Measurements from ENCODE around the gene PRXL2A. TPM values are rescaled to one million over a fixed set of nuclear protein-coding genes. Genes with fewer than 3 reads are reported as not detected.
"Not testable (repeated sequence)": the region's sequence is repeated elsewhere in the genome, so short reads cannot be mapped to it uniquely, and the experiment has no call there.

PRXL2A gene
- total and polyA plus RNA-seq, 2 donors, result 32.2 to 70.8 TPM

DNA sequence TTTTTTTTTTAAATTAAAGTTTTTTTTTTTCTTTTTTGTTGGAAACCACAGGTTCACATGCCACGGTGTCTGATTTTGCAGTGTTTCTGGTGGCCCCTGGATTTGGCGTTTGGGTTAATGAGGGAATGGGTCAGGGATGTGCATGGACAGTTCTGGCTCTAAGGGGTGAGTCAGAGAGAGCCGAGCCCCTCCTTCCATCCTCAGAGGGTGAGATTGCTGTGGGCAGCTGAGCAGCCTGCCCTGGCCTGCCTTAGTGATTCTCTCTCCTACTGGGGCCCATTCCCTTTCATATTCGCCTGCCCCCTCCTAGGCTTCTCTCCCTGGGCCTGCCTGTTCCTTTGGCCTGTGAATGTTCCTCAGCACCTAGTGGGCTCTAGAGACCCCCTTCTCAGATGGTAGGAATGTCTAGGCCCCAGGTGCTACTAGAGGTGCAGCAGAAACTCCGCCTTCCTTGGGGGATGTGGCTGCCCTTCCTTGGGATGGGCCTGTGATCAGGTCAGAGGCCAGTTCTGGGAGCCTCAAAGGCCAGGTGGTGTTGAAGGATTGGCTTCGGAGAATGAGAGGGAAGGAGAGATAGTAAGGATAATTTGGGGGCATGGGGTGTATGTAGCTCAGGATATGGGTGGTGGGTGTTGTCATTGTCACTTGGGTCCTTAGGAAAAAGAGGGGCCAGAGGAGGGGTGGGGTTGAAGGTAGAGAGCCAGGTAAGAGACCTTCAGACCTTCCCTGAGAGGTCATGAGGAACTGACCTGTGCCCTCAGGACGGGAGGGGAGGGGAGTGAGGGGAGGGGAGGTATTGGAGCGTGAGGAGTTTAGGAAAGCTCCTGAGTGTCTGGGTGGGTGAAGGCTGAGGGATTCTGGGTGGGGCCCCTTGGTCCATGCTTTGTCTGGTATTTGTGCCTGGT lies 65.6 kb downstream of the PRXL2A start:
- Histone ChIP-seq H3K27me3 (ENCODE audit: control insufficient read depth in 2 of 2, insufficient read depth in 1 of 2, low read length in 1 of 2) (no peaks in the 10 kb centered on the region), H3K4me1 (ENCODE audit: control insufficient read depth in 2 of 2, insufficient read depth in 2 of 2, low read length in 2 of 2) (peaks cover 58 to 67% of the 10 kb centered on the region in 2 donors)

DNA sequence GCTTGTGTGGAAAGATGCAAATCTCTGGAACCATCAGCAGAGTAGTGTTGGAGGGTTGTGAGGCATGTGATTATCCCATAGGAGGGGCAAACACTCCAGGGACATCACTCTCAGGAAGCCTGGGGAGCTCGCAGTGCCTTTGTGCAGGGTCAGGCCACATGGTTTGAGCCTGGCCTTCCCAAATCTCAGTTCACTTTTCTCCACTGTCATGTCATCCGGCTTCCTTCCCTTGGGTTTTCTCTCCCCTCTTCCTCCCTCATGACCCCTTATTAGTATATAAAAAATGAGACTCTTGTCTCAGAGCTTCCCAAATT lies 66.2 kb downstream of the PRXL2A start:
- 98% methylated on average over 2 of the region's 2 CpGs for WGBS
- Histone ChIP-seq H3K36me3 (ENCODE audit: control insufficient read depth in 2 of 2, insufficient read depth in 2 of 2, low read length in 1 of 2) (peaks cover 7 to 13% of the 10 kb centered on the region in 2 donors), H3K4me3 (ENCODE audit: low read length in 2 of 2) (no peak overlapping the region), H3K9me3 (ENCODE audit: control insufficient read depth in 2 of 2, insufficient read depth in 1 of 2, low read length in 1 of 2) (peaks cover 0 to 8% of the 10 kb centered on the region in 2 donors), H3K27me3 (ENCODE audit: control insufficient read depth in 2 of 2, insufficient read depth in 1 of 2, low read length in 1 of 2) (no peaks in the 10 kb centered on the region), H3K27ac (ENCODE audit: low read depth in 1 of 2, low read length in 1 of 2) (peak overlapping the region in 1 of 2 donors; percentile 81), H3K4me1 (ENCODE audit: control insufficient read depth in 2 of 2, insufficient read depth in 2 of 2, low read length in 2 of 2) (peaks cover 52 to 61% of the 10 kb centered on the region in 2 donors)
- DNase-seq (ENCODE audit: low read depth in 6 of 9, low spot score in 9 of 9), result no peak

More for the DNA sequence above, 65.6 kb downstream of the PRXL2A start:
- peaks cover 0 to 8% of the 10 kb centered on the region in 2 donors for H3K9me3 ChIP-seq (ENCODE audit: control insufficient read depth in 2 of 2, insufficient read depth in 1 of 2, low read length in 1 of 2)
- peak overlapping the region; percentile 81 to 86 for H3K27ac ChIP-seq (ENCODE audit: low read depth in 1 of 2, low read length in 1 of 2)
- peaks cover 7 to 17% of the 10 kb centered on the region in 2 donors for H3K36me3 ChIP-seq (ENCODE audit: control insufficient read depth in 2 of 2, insufficient read depth in 2 of 2, low read length in 1 of 2)
- no peak for DNase-seq (ENCODE audit: low read depth in 6 of 9, low spot score in 9 of 9)
- WGBS, result 65% methylated on average over 8 of the region's 8 CpGs
- peak overlapping the region in 1 of 2 donors; percentile 12 for H3K4me3 ChIP-seq (ENCODE audit: low read length in 2 of 2)

DNA sequence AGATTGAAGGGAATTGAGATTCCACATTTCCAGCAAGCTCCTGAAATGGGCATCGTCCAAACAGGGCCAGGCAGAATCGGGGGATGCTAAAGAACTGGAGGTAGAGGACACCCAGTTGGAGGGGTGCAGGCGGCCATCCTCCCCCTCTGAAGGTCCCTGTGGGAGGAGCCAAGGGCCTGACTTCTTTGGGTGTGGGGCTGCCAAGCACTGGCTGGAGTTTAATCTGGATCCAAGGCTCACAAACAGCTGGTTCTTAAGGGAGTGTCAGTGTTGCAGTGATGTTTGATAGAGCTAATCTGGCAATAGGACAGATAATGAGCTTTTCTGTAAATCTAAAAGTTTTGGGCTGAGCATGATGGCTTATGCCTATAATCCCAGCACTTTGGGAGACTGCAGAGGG lies 66.6 kb downstream of the PRXL2A start:
- Histone ChIP-seq H3K4me3 (ENCODE audit: low read length in 2 of 2) (no peak overlapping the region), H3K27me3 (ENCODE audit: control insufficient read depth in 2 of 2, insufficient read depth in 1 of 2, low read length in 1 of 2) (no peaks in the 10 kb centered on the region)

DNA sequence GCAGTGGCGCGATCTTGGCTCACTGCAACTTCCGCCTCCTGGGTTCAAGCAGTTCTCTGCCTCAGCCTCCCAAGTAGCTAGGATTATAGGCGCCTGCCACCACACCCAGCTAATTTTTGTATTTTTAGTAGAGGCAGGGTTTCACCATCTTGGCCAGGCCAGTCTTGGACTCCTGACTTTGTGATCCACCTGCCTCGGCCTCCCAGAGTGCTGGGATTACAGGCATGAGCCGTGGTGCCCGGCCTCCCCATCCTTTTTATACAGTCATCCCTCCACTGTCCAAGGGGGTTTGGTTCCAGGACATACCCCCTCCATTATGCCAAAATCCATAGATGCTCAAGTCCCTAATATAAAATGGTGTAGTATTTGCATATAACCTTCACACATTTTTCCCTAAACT lies 67.3 kb downstream of the PRXL2A start:
- H3K9me3 ChIP-seq (ENCODE audit: control insufficient read depth in 2 of 2, insufficient read depth in 1 of 2, low read length in 1 of 2); DNase-seq (ENCODE audit: low read depth in 6 of 9, low spot score in 9 of 9); H3K4me3 ChIP-seq (ENCODE audit: low read length in 2 of 2); H3K27ac ChIP-seq (ENCODE audit: low read depth in 1 of 2, low read length in 1 of 2); H3K27me3 ChIP-seq (ENCODE audit: control insufficient read depth in 2 of 2, insufficient read depth in 1 of 2, low read length in 1 of 2): not testable (repeated sequence)
- Histone ChIP-seq H3K4me1 (ENCODE audit: control insufficient read depth in 2 of 2, insufficient read depth in 2 of 2, low read length in 2 of 2) (peaks cover 45 to 51% of the 10 kb centered on the region in 2 donors), H3K36me3 (ENCODE audit: control insufficient read depth in 2 of 2, insufficient read depth in 2 of 2, low read length in 1 of 2) (peaks cover 7 to 11% of the 10 kb centered on the region in 2 donors)
- WGBS, result 96% methylated on average over 7 of the region's 7 CpGs

More for the DNA sequence above, 66.6 kb downstream of the PRXL2A start:
- 94% methylated on average over 3 of the region's 3 CpGs for WGBS
- no peak for DNase-seq (ENCODE audit: low read depth in 6 of 9, low spot score in 9 of 9)
- Histone ChIP-seq H3K4me1 (ENCODE audit: control insufficient read depth in 2 of 2, insufficient read depth in 2 of 2, low read length in 2 of 2) (peaks cover 48 to 57% of the 10 kb centered on the region in 2 donors), H3K36me3 (ENCODE audit: control insufficient read depth in 2 of 2, insufficient read depth in 2 of 2, low read length in 1 of 2) (peaks cover 7 to 11% of the 10 kb centered on the region in 2 donors), H3K27ac (ENCODE audit: low read depth in 1 of 2, low read length in 1 of 2) (no peak overlapping the region), H3K9me3 (ENCODE audit: control insufficient read depth in 2 of 2, insufficient read depth in 1 of 2, low read length in 1 of 2) (peaks cover 0 to 8% of the 10 kb centered on the region in 2 donors)

DNA sequence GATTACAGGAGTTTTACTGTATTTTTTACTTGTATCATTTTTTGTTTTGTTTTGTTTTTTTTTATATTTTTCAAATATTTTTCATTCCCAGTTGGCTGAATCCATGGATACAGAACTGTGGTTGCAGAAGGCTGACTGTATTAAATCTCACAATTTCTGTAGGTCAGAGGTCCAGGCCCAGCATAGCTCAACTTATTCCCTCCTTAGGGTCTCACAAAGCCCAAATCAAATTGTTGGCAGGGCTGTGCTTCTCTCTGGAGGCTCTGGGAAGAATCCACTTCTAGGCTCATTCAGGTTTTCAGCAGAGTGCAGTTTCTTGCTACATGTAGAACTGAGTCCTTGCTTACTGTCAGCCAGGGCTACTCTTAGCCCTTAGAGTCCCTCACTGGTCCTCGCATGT lies 68.3 kb downstream of the PRXL2A start:
- peaks cover 37 to 40% of the 10 kb centered on the region in 2 donors for H3K4me1 ChIP-seq (ENCODE audit: control insufficient read depth in 2 of 2, insufficient read depth in 2 of 2, low read length in 2 of 2)
- no peak overlapping the region for H3K4me3 ChIP-seq (ENCODE audit: low read length in 2 of 2)
- H3K9me3 ChIP-seq (ENCODE audit: control insufficient read depth in 2 of 2, insufficient read depth in 1 of 2, low read length in 1 of 2), result peaks cover 0 to 8% of the 10 kb centered on the region in 2 donors
- peaks cover 4 to 11% of the 10 kb centered on the region in 2 donors for H3K36me3 ChIP-seq (ENCODE audit: control insufficient read depth in 2 of 2, insufficient read depth in 2 of 2, low read length in 1 of 2)
- no peaks in the 10 kb centered on the region for H3K27me3 ChIP-seq (ENCODE audit: control insufficient read depth in 2 of 2, insufficient read depth in 1 of 2, low read length in 1 of 2)
- H3K27ac ChIP-seq (ENCODE audit: low read depth in 1 of 2, low read length in 1 of 2), result no peak overlapping the region
- no peak for DNase-seq (ENCODE audit: low read depth in 6 of 9, low spot score in 9 of 9)
- WGBS, result 95% methylated on average over 1 of the region's 1 CpG

DNA sequence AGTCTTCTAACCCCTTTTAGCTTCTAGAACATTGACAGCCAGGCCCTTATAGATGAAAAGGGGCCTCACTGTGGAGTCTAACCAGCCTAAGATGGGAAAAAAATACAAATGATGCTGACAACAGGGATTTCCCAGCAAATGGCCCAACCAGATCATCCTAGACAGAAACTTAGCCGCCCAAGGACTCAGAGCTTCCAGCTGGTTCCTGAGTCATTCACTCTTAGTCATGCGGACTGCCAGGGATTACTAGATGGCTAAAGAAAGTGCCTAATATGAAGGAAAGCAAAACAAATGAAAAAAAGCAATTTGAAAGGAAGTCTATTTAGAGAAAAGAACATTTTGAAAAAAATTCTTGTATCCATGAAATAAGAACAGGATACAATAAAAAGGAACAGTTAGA lies 69.5 kb downstream of the PRXL2A start:
- DNase-seq (ENCODE audit: low read depth in 6 of 9, low spot score in 9 of 9), result no peak
- Histone ChIP-seq H3K36me3 (ENCODE audit: control insufficient read depth in 2 of 2, insufficient read depth in 2 of 2, low read length in 1 of 2) (peaks cover 4 to 11% of the 10 kb centered on the region in 2 donors), H3K4me1 (ENCODE audit: control insufficient read depth in 2 of 2, insufficient read depth in 2 of 2, low read length in 2 of 2) (peaks cover 27 to 29% of the 10 kb centered on the region in 2 donors), H3K9me3 (ENCODE audit: control insufficient read depth in 2 of 2, insufficient read depth in 1 of 2, low read length in 1 of 2) (peaks cover 0 to 8% of the 10 kb centered on the region in 2 donors), H3K27me3 (ENCODE audit: control insufficient read depth in 2 of 2, insufficient read depth in 1 of 2, low read length in 1 of 2) (no peaks in the 10 kb centered on the region), H3K27ac (ENCODE audit: low read depth in 1 of 2, low read length in 1 of 2) (no peak overlapping the region), H3K4me3 (ENCODE audit: low read length in 2 of 2) (no peak overlapping the region)
- WGBS, result 98% methylated on average over 2 of the region's 2 CpGs

DNA sequence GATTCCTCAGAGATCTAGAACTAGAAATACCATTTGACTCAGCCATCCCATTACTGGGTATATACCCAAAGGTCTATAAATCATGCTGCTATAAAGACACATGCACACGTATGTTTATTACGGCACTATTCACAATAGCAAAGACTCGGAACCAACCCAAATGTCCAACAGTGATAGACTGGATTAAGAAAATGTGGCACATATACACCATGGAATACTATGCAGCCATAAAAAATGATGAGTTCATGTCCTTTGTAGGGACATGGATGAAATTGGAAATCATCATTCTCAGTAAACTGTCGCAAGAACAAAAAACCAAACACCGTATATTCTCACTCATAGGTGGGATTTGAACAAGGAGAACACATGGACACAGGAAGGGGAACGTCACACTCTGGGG lies 72.0 kb downstream of the PRXL2A start:
- H3K9me3 ChIP-seq (ENCODE audit: control insufficient read depth in 2 of 2, insufficient read depth in 1 of 2, low read length in 1 of 2); H3K27me3 ChIP-seq (ENCODE audit: control insufficient read depth in 2 of 2, insufficient read depth in 1 of 2, low read length in 1 of 2); DNase-seq (ENCODE audit: low read depth in 6 of 9, low spot score in 9 of 9); H3K27ac ChIP-seq (ENCODE audit: low read depth in 1 of 2, low read length in 1 of 2); H3K4me3 ChIP-seq (ENCODE audit: low read length in 2 of 2): not testable (repeated sequence)
- WGBS, result 97% methylated on average over 6 of the region's 6 CpGs
- Histone ChIP-seq H3K36me3 (ENCODE audit: control insufficient read depth in 2 of 2, insufficient read depth in 2 of 2, low read length in 1 of 2) (peaks cover 4 to 11% of the 10 kb centered on the region in 2 donors), H3K4me1 (ENCODE audit: control insufficient read depth in 2 of 2, insufficient read depth in 2 of 2, low read length in 2 of 2) (peaks cover 17 to 19% of the 10 kb centered on the region in 2 donors)

DNA sequence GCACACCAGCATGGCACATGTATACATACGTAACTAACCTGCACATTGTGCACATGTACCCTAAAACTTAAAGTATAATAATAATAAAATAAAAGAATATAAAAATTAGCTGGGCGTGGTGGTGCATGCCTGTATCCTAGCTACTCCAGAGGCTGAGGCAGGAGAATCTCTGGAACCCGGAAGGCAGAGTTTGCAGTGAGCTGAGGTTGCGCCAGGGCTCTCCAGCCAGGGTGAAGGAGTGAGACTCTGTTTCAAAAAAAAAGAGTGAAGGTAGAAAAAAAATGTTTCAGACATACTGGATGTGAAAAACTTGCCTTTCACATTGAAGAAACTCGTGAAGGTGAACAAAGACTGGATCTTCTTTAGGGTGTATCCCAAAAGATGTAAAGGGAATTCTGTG lies 72.5 kb downstream of the PRXL2A start:
- 97% methylated on average over 5 of the region's 5 CpGs for WGBS
- H3K27me3 ChIP-seq (ENCODE audit: control insufficient read depth in 2 of 2, insufficient read depth in 1 of 2, low read length in 1 of 2), result no peaks in the 10 kb centered on the region
- no peak for DNase-seq (ENCODE audit: low read depth in 6 of 9, low spot score in 9 of 9)
- peaks cover 4 to 11% of the 10 kb centered on the region in 2 donors for H3K36me3 ChIP-seq (ENCODE audit: control insufficient read depth in 2 of 2, insufficient read depth in 2 of 2, low read length in 1 of 2)
- no peak overlapping the region for H3K4me3 ChIP-seq (ENCODE audit: low read length in 2 of 2)
- H3K27ac ChIP-seq (ENCODE audit: low read depth in 1 of 2, low read length in 1 of 2), result no peak overlapping the region
- peaks cover 0 to 8% of the 10 kb centered on the region in 2 donors for H3K9me3 ChIP-seq (ENCODE audit: control insufficient read depth in 2 of 2, insufficient read depth in 1 of 2, low read length in 1 of 2)
- H3K4me1 ChIP-seq (ENCODE audit: control insufficient read depth in 2 of 2, insufficient read depth in 2 of 2, low read length in 2 of 2), result peaks cover 22 to 24% of the 10 kb centered on the region in 2 donors

DNA sequence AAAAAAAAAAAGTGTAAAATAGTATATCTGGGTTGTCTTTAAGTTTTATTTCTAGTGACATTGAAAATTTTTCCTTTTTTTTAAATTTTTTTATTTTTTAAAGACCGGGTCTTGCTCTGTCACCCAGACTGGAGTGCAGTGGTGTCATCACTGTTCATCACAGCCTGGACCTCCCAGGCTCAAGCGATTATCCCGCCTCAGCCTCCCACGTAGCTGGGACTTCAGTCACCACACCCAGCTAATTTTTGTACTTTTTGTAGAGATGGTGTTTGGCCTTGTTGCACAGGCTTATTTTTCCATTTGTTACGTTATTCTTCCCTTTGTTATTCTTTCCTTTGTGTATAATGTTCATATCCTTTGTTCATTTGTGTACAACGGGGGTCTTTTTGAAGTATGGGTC lies 75.9 kb downstream of the PRXL2A start:
- H3K36me3 ChIP-seq (ENCODE audit: control insufficient read depth in 2 of 2, insufficient read depth in 2 of 2, low read length in 1 of 2), result peaks cover 4 to 8% of the 10 kb centered on the region in 2 donors
- no peak overlapping the region for H3K4me3 ChIP-seq (ENCODE audit: low read length in 2 of 2)
- H3K27ac ChIP-seq (ENCODE audit: low read depth in 1 of 2, low read length in 1 of 2), result no peak overlapping the region
- WGBS, result 89% methylated on average over 6 of the region's 6 CpGs
- H3K4me1 ChIP-seq (ENCODE audit: control insufficient read depth in 2 of 2, insufficient read depth in 2 of 2, low read length in 2 of 2), result peaks cover 42 to 50% of the 10 kb centered on the region in 2 donors
- no peaks in the 10 kb centered on the region for H3K27me3 ChIP-seq (ENCODE audit: control insufficient read depth in 2 of 2, insufficient read depth in 1 of 2, low read length in 1 of 2)
- no peaks in the 10 kb centered on the region for H3K9me3 ChIP-seq (ENCODE audit: control insufficient read depth in 2 of 2, insufficient read depth in 1 of 2, low read length in 1 of 2)
- no peak for DNase-seq (ENCODE audit: low read depth in 6 of 9, low spot score in 9 of 9)

All from thymus (tissue), 11 donors.